ENCODE results near the gene RAB22A.
A peak's percentile ranks its signal among the peaks of the same experiment; 100 is the strongest.

RAB22A gene

GRCh38 chr20:58303547-58303946 lies 6.0 kb upstream of the RAB22A start:
- DNase-seq (ENCODE audit: low read depth): no peak

DNA sequence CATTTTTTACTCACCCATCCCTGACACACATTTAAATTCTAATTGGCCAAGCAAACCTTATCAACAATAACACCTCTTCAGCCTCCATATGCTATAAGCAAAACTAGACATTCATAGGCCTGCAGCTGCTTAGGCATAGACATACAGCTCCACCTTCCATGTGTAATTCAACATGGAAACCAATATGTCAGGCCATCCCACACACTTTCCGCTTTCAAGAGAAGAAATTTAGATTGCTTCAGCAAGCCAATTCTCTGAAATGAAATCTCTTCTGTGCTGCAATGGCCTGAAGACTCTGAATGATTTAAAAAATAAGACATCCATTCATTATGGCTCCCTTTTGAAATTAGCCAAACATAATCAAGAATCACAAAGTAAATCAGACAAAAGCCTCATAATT lies 4.5 kb upstream of the RAB22A start:
- no peak for DNase-seq (ENCODE audit: low read depth)

DNA sequence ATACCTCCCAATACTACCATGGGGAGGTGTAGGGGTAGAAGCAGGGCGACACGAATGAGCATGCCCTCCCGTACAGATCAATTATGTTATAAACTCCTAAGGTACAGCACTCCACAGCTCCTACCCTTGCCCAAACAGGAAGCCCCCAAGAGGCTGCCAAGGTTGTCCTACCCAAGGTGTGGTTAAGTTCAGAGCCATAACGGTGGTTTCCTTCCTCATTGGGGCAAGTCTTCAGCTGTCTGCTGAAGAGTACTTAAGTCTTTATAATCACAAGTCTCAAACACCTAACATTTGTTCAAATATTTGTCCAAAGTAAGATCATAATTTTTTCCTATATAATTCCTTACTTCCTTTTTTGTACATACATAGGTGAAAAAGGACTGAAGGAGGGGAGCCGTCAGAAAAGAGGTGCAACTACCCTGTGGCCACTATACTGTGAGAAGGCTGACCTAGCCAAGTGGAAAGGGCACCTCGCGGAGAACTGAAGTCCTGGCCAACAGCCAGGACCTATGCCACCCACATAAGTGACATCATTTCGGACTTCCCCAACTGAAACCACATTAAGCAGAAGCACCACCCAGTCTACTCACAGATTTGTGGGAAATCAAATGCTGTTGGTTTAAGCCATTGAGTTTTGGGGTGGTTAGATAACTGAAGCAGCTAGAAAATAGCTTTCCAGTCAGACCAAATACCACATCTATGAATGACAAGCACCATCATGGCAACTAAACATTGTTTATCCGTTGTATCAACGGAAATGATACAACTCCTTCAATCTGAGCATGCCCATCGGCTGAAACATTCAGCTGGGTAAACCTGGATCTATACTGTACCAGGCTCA lies 2.9 kb upstream of the RAB22A start:
- peak; percentile 52 for DNase-seq (ENCODE audit: low read depth)

DNA sequence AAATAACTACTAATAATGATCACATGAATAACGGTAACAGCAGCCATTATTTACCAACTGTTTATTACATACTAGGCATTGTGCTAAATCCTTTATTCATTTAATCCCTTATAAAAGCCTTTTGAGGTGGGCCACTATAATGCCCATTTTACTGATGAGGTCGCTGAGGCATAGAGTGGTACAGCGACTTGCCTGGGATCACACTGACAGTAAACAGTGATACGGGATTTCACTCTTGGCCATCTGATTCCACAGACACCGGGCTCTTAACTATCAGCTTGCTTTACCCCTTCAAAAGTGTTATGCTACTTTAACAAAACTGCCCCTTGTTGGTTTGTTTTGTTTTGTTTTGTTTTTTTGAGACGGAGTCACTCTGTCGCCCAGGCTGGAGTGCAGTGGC lies 2.2 kb upstream of the RAB22A start:
- DNase-seq (ENCODE audit: low read depth): no peak

DNA sequence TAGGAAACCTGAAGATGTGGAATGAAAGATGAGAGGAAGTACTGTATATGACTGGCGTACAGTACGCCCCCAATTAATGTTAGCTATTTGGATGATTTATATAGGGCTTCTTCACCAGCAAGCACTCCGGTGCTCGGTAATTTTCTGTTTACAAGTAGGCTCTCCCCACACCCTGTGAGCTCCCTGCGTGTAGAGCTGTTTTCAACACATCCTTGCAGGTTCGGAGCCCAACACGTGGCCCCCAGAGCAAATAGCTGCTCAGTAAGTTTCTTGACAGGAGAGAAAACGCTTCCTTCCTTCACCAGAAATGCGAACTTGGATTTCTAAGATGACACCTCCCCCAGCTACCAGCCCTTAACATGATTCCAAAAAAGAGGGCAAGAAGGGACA lies 1.2 kb upstream of the RAB22A start:
- no peak for DNase-seq (ENCODE audit: low read depth)

GRCh38 chr20:58308680-58309527 lies 611 bp upstream of the RAB22A start:
- no peak for DNase-seq (ENCODE audit: low read depth)

- DNase-seq (ENCODE audit: low read depth): no peak
Measured at GRCh38 chr20:58310291-58310782, 822 bp downstream of the RAB22A start.

DNA sequence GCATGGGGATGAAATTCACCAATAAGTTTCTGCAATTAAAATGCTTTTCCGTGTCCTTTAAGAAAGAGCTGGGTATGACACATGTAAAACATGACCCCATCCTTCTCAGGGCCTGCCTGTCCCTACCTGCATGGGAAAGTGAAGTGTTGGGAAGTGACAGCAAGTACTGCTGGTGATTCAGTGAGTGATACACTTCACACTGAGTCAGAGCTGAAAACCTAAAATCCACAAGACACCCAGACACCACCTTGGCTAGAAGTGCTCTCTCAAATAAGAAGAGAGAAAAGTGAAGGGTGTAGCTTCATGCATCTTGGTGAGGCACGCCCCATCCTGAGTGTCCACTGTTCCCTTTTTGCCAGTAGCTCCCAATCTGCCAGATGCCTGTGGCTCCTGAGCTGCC lies 3.3 kb downstream of the RAB22A start:
- no peak for DNase-seq (ENCODE audit: low read depth)

DNA sequence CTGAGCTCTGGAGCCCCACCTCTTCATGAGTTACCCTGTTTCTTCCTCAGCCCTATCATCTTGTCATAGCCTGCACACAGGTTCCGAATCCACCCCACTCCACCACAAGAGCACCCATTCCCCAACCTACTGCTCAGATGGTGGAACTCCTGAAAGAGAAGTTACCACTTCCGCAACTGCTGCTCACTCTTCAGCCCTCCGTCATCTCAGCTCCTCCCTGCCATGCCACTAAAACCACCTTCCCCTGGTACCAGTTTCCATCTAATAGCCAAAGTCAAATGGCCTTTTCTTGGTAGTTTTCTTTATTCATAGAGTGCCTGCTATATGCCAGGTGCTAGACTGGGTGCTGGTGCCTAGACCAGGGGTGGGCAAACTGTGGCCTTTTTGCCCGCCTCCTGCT lies 3.9 kb downstream of the RAB22A start:
- DNase-seq (ENCODE audit: low read depth): no peak

- no peak for DNase-seq (ENCODE audit: low read depth)
Measured at GRCh38 chr20:58321205-58321604, 11.7 kb downstream of the RAB22A start.

DNA sequence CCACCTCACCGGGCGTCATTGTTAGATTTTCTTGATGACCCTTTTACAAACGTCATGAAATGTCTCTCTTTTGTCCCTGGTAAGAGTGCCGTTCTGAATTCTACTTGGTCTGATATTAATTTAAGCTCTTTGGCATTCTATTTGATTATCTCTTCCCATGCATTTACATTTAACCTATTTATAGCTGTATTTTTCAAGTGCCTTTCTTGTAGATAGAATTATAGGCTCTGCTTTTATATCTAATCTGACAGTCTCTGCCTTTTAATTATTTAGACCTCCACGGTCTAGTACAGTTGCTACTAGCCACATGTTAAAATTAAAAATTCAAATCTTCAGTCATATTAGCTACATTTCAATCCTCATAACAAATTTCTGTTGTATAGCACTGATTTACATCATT lies 12.6 kb downstream of the RAB22A start:
- no peak for DNase-seq (ENCODE audit: low read depth)

DNA sequence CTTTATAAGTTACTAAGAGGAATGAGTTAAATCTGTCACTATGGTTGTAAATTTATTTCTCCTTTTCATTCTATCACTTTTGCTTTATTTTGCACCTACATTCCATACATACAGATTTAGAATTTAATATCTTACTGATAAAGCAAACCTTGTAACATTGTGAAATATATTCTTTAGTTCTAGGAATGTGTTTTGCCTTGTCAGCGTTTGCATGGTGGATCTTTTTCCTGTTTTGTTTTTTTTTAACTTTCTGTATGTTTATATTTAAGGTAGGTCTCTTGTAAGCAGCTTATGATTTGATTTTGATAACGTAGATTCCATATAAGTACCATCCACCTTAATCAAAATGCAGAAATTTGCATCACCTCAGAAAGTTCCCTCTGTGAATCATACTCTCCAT lies 16.4 kb downstream of the RAB22A start:
- DNase-seq (ENCODE audit: low read depth): no peak

- DNase-seq (ENCODE audit: low read depth): no peak
Measured at GRCh38 chr20:58327211-58327610, 17.7 kb downstream of the RAB22A start.

DNA sequence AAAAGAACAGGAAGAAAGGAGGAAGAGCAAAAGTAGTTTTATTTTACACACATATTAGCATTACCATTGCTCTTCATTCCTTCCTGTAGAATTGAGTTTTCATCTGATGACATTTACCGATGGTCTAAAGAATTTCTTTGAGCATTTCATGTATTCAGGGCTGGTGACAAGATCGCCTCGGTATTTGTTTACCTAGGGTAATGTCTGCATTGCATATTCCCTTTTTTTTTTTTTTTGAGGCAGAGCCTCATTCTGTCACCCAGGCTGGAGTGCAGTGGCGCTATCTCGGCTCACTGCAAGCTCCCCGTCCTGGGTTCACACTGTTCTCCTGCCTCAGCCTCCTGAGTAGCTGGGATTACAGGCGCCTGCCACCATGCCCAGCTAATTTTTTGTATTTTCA lies 19.3 kb downstream of the RAB22A start:
- DNase-seq (ENCODE audit: low read depth): no peak

GRCh38 chr20:58329711-58330110 lies 20.2 kb downstream of the RAB22A start:
- no peak for DNase-seq (ENCODE audit: low read depth)

DNA sequence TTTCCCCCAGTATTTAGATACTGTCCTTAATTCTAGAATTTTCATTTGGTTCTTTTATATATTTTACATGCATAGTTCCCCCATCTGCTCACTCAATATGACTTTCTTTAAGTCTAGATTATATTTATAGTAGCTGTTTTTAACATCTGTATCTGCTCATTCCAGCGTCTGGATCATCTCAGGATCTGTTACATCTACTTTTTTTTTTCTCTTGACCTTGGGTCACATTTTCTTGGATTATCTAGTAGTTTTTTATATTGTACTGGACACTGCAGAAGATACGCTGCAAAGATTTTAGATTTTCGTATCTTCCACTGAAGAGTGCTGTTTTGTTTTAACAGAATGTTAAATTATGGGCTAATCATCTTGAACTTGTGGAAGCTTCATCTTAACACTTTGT lies 20.7 kb downstream of the RAB22A start:
- no peak for DNase-seq (ENCODE audit: low read depth)

DNA sequence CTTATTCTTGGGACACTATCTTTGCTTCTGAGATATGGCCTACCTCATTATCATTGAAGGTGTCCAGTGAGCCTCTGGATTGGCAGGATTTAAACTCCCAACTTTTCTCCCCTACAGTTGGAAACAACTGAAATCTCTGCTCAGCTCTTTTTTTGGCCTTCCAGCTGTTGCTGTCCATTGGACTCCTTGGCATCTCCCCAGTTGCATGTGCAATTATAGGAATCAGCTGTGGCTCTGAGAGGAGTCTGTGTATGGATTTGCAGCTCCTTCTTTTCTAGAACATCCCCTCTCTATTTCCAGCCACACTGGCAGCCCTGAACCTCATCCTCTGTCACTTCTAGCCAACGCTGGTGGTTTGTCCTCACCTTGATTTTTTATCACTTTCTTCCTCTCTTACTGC lies 21.2 kb downstream of the RAB22A start:
- no peak for DNase-seq (ENCODE audit: low read depth)

GRCh38 chr20:58331961-58332551 lies 22.5 kb downstream of the RAB22A start:
- no peak for DNase-seq (ENCODE audit: low read depth)

- no peak for DNase-seq (ENCODE audit: low read depth)
Measured at GRCh38 chr20:58339741-58340140, 30.2 kb downstream of the RAB22A start.

GRCh38 chr20:58340151-58340550 lies 30.6 kb downstream of the RAB22A start:
- DNase-seq (ENCODE audit: low read depth): no peak

GRCh38 chr20:58340853-58341252 lies 31.3 kb downstream of the RAB22A start:
- no peak for DNase-seq (ENCODE audit: low read depth)

DNA sequence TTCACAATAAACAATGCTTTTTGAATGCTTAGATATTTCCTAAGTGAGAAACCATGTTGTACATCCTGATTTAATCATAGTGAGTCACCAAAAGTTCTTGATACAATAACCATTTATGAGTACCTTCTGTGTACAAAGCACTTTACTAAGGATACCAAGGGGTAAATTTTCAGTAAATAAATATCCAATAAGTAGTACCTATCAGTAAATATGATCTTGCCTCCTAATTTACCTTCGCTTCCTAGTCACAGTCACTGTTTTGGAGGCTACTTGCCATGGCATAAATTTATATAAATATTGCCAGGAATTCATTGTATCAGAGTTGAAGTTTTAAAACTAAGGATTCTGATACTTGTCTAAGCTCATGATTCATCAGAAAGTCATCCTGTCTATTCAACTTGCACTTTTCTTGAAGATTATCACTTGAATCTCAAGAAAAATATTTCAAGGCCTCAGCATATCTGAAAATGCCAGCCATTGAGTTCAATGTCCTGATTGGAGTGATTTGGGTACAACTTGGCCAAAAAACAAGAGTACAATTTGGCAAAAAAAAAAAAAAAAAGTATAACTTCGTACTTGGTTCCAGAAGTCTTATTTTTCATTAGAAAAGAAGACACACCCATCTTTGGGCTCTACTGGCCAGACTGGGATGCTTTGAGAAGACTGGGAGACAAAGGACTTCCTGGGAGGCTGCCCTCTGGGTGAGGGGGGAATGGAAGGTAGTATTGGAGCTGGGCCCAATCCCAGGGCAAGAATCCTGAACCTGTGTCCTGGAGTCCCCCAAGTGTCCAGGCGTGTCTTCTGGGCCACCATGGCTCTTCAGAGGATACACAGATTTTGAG lies 32.8 kb downstream of the RAB22A start:
- DNase-seq (ENCODE audit: low read depth): no peak
